HUES48 (cell line): ENCODE results near the gene LRP2BP.

Source experiments
- H3K27ac ChIP-seq: one replicate; pipeline ENCODE4 v1.7.0; 2013; ENCODE audit warnings: low read depth, low read length, inconsistent platforms
- H3K27me3 ChIP-seq: 2 replicates; pipeline ENCODE4 v1.6.1; 2013; ENCODE audit warnings: mild to moderate bottlenecking, low read length; ENCODE audit not compliant: control insufficient read depth, insufficient read depth
- H3K36me3 ChIP-seq: 2 replicates; pipeline ENCODE4 v1.6.1; 2013; ENCODE audit warnings: low read length; ENCODE audit not compliant: control insufficient read depth, insufficient read depth
- H3K4me1 ChIP-seq: 2 replicates; pipeline ENCODE4 v1.6.1; 2013; ENCODE audit warnings: mild to moderate bottlenecking, low read length; ENCODE audit not compliant: control insufficient read depth, insufficient read depth
- H3K4me3 ChIP-seq: 2 replicates; pipeline ENCODE4 v1.5.1; 2013; ENCODE audit warnings: mild to moderate bottlenecking, low read depth, low read length
- H3K9ac ChIP-seq: 2 replicates; pipeline ENCODE4 v1.6.1; 2013; ENCODE audit warnings: mild to moderate bottlenecking, low read depth, low read length, moderate library complexity
- H3K9me3 ChIP-seq: 2 replicates; pipeline ENCODE4 v1.6.1; 2013; ENCODE audit warnings: low read length; ENCODE audit not compliant: control insufficient read depth, insufficient read depth

LRP2BP gene

GRCh38 chr4:185416955-185417354 is 21.2 kb upstream of the LRP2BP start:
- H3K27me3 ChIP-seq: no peaks in the 10 kb centered on the region

GRCh38 chr4:185412412-185412811 is 16.7 kb upstream of the LRP2BP start:
- Histone ChIP-seq H3K27ac (no peak overlapping the region), H3K9me3 (peaks cover 4% of the 10 kb centered on the region; the same call in 1 of the 2 replicates), H3K36me3 (peaks cover 68% of the 10 kb centered on the region), H3K9ac (no peak overlapping the region), H3K4me3 (no peak overlapping the region), H3K27me3 (no peaks in the 10 kb centered on the region), H3K4me1 (no peaks in the 10 kb centered on the region)

More at GRCh38 chr4:185416955-185417354, 21.2 kb upstream of the LRP2BP start:
- H3K4me1 ChIP-seq: no peaks in the 10 kb centered on the region
- no peak overlapping the region for H3K27ac ChIP-seq
- H3K4me3 ChIP-seq: no peak overlapping the region
- no peaks in the 10 kb centered on the region for H3K9me3 ChIP-seq
- peaks cover 74% of the 10 kb centered on the region for H3K36me3 ChIP-seq
- no peak overlapping the region for H3K9ac ChIP-seq

GRCh38 chr4:185411849-185412248 is 16.1 kb upstream of the LRP2BP start:
- H3K9me3 ChIP-seq: peaks cover 4% of the 10 kb centered on the region; the same call in 1 of the 2 replicates
- no peaks in the 10 kb centered on the region for H3K4me1 ChIP-seq
- H3K9ac ChIP-seq: no peak overlapping the region
- no peak overlapping the region for H3K27ac ChIP-seq
- H3K27me3 ChIP-seq: no peaks in the 10 kb centered on the region
- H3K36me3 ChIP-seq: peaks cover 64% of the 10 kb centered on the region
- no peak overlapping the region for H3K4me3 ChIP-seq

GRCh38 chr4:185408432-185408831 is 12.7 kb upstream of the LRP2BP start:
- H3K9ac ChIP-seq: no peak overlapping the region
- H3K36me3 ChIP-seq: peaks cover 50% of the 10 kb centered on the region

GRCh38 chr4:185405296-185405999 is 9.7 kb upstream of the LRP2BP start:
- no peak overlapping the region for H3K4me3 ChIP-seq
- no peak overlapping the region for H3K27ac ChIP-seq
- no peak overlapping the region for H3K9ac ChIP-seq

More at GRCh38 chr4:185408432-185408831, 12.7 kb upstream of the LRP2BP start:
- Histone ChIP-seq H3K27me3 (no peaks in the 10 kb centered on the region), H3K27ac (no peak overlapping the region), H3K4me3 (no peak overlapping the region), H3K4me1 (no peaks in the 10 kb centered on the region), H3K9me3 (peaks cover 4% of the 10 kb centered on the region; the same call in 1 of the 2 replicates)

GRCh38 chr4:185404031-185404430 is 8.3 kb upstream of the LRP2BP start:
- Histone ChIP-seq H3K27ac (no peak overlapping the region), H3K4me1 (no peaks in the 10 kb centered on the region), H3K27me3 (no peaks in the 10 kb centered on the region), H3K4me3 (no peak overlapping the region), H3K36me3 (peaks cover 48% of the 10 kb centered on the region), H3K9me3 (no peaks in the 10 kb centered on the region), H3K9ac (no peak overlapping the region)

More at GRCh38 chr4:185405296-185405999, 9.7 kb upstream of the LRP2BP start:
- Histone ChIP-seq H3K4me1 (no peaks in the 10 kb centered on the region), H3K9me3 (peaks cover 4% of the 10 kb centered on the region; the same call in 1 of the 2 replicates), H3K36me3 (peaks cover 43% of the 10 kb centered on the region), H3K27me3 (no peaks in the 10 kb centered on the region)

- Histone ChIP-seq H3K4me3 (no peak overlapping the region), H3K4me1 (peaks cover 12% of the 10 kb centered on the region), H3K27me3 (no peaks in the 10 kb centered on the region), H3K36me3 (peaks cover 26% of the 10 kb centered on the region), H3K9ac (no peak overlapping the region), H3K27ac (no peak overlapping the region), H3K9me3 (no peaks in the 10 kb centered on the region)
Observed at GRCh38 chr4:185399466-185399865, 3.7 kb upstream of the LRP2BP start.

GRCh38 chr4:185398618-185399017 is 2.9 kb upstream of the LRP2BP start:
- Histone ChIP-seq H3K27me3 (no peaks in the 10 kb centered on the region), H3K36me3 (peaks cover 26% of the 10 kb centered on the region), H3K9me3 (no peaks in the 10 kb centered on the region), H3K9ac (no peak overlapping the region), H3K27ac (no peak overlapping the region), H3K4me1 (peaks cover 12% of the 10 kb centered on the region), H3K4me3 (no peak overlapping the region)

GRCh38 chr4:185396724-185397385 is 1.1 kb upstream of the LRP2BP start, which contains the start of gene ANKRD37:
Gene ANKRD37 (plus strand): TSS chr4:185396841. CDS start chr4:185396924, 83 bp downstream.
- peak within 1 kb of the TSS; percentile 60 for H3K9ac ChIP-seq
- H3K9me3 ChIP-seq: no peaks in the 10 kb centered on the region
- no peaks in the 10 kb centered on the region for H3K27me3 ChIP-seq
- peaks cover 16% of the 10 kb centered on the region for H3K36me3 ChIP-seq
- peak within 1 kb of the TSS; percentile 76 for H3K27ac ChIP-seq
- H3K4me3 ChIP-seq: peak within 1 kb of the TSS; percentile 64
- H3K4me1 ChIP-seq: peaks cover 12% of the 10 kb centered on the region

GRCh38 chr4:185395956-185396723 is 416 bp upstream of the LRP2BP start:
- Histone ChIP-seq H3K9me3 (no peaks in the 10 kb centered on the region), H3K27me3 (no peaks in the 10 kb centered on the region), H3K4me1 (peaks cover 12% of the 10 kb centered on the region), H3K27ac (peak overlapping the region; percentile 76), H3K9ac (peak overlapping the region; percentile 60), H3K4me3 (peak overlapping the region; percentile 64), H3K36me3 (peaks cover 16% of the 10 kb centered on the region)
